HG03139 (cell line): ENCODE results near the gene PLEK2.
"Not testable (repeated sequence)": the region's sequence is repeated elsewhere in the genome, so short reads cannot be mapped to it uniquely, and the experiment has no call there.

ENCODE experiments used
- ATAC-seq: cut with Tn5 transposase; IDR thresholded peaks from one replicate; pipeline ENCODE4 v1.9.1; 2021; ENCODE audit not compliant: unreplicated experiment

The PLEK2 gene

DNA sequence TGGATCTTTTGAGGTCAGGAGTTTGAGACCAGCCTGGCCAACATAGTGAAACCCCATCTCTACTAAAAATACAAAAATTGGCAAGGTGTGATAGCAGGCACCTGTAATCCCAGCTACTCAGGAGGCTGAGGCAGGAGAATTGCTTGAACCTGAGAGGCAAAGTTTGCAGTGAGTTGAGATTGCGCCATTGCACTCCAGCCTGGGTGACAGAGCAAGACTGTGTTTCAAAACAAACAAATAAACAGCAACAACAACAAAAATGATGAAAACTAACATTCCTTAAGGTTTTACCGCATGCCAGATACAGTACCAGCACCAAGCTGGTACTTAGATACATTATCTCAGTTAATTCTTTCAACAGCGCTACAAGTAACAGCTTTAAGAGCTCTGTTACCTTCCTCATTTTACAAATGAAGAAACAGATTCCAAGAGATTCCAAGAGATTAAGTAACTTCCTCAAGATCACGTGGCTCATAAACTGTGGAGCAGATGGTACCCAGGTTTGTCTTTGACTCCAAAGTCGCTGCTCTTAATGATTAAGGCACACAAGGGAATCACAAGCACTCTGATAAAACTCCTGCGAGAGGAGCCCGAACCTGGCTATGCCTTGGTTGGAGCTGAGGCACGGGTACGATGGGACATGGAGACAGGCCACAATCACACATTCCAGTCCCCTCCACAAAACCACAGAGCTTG is 17.7 kb upstream of the PLEK2 start:
- no peak for ATAC-seq

DNA sequence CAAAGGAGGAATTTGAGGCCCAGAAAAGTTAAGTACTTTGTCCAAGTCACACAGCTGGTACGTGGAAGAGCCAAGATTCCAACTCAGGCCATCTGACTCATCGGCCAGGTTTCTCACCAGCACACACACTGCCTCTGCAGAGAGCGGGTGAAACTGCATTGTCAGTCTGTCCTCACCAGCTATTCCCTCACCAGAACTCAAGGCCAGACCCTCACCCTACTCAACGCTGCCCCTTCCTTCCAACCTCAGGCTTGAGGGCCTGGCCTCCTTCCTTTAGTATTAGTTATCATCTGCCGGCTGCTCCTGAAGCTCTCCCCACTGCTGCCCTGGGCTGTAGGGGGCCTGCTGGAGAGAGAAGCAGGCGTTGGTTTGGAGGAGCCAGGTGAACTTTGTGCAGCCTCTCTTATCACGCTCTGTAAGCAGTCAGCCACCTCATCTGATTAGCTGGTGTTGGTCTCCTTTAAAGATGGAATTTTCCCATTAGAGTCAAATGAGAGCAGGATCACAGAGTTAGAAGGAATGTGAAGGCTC is 16.6 kb upstream of the PLEK2 start:
- ATAC-seq, result no peak

DNA sequence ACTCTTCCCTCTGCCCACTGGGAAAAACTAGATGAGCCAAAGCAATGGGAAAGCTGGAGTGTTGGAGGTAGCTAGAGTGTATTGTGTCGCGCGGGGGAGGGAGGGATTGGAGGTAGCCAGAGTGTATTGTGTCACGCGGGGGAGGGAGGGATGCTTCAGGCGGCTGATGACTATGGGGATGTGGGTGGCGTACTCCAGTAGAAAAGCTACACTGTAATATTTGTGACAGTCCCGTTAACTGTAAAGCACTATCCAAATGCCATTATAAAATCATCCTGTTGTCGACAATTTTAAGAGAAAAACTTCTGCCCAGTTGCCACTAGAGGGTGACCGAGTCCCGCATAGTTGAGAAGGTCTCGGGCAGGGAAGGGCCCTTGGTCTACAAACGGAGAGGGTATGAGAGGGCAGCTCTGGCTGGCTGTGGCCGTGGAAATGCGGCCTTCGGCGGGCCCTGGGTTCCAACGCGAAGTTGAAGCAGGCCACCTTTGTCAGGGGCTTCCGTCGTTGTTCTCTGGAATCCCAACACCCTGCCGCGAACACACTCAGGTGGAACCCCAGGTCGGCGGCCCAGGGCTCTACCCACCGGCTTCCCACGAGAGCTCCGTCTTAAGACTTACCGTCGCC is 15.1 kb upstream of the PLEK2 start:
- no peak for ATAC-seq

DNA sequence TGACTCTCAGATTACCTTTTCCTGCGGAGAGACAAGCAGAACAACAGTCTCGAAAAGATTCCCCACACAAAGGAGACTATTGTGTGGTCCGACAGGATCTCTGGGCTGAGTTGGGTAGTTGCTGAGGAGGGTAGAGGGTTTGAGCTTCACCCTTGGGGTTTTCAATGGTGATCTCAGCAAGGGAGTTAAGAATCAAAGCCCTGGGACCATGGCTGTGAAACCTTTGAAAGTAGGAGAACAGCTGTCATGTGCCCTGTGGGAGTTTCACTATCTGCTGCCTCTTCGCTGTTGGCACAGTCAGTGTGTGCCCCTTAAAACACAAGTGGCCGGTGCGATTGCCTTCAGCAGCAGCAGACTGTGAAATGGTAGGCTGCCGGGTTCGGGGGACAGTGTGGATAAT is 14.2 kb upstream of the PLEK2 start:
- no peak for ATAC-seq

DNA sequence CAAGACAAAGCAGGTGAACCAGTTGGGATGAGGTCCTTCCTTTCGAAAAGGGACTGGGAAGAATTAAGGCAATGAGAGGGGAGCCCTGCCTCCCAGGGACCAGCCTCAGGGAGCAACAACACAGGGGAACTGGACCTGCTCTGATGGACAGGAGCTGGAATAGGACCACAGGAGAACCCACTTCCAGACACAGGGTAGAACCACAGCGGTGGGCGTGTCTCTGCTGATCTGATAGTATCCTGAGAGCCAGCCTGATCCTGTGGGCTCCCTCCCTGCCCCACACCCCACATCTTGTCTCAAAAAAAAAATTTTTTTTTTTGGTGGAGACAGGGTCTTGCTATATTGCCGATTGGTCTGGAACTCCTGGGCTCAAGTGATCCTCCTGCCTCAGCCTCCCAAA is 13.6 kb upstream of the PLEK2 start:
- ATAC-seq, result no peak

DNA sequence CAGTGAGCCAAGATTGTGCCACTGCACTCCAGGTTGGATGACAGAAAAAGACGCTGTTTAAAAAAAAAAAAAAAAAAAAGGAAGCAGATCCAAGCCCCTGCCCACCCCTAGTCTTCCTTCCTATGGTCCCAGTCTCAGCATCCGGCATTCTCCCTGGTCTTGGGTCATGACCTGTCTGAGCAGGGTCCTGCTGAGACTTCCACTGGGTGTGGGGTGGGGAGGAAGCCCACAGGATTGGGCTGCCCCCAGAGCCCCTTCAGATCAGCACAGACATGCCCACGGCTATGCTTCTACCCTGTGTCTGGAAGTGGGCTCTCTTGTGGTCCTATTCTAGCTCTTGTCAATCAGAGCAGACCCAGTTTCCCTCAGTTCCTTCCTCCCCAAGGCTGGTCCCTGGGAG is 12.6 kb upstream of the PLEK2 start:
- no peak for ATAC-seq

DNA sequence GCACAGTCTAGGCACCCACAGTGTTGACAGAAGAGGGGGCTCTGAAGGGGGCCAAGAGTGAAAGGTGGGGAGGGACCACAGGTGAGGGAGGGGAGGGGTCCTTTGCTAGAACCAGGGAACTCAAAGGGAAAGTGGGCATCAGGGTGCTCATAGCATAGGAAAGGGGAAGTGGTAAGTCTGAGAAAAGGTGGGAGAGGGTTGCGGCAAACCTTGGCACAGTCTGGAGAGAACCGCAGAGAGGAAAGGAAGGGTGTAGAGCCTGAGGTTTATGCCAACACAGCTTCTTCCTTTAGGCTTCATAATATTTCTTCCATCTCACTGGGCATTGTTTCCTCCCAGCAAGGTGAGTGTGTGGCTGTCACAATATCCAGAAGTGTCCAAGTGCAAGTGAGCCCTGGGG is 11.5 kb upstream of the PLEK2 start:
- no peak for ATAC-seq

DNA sequence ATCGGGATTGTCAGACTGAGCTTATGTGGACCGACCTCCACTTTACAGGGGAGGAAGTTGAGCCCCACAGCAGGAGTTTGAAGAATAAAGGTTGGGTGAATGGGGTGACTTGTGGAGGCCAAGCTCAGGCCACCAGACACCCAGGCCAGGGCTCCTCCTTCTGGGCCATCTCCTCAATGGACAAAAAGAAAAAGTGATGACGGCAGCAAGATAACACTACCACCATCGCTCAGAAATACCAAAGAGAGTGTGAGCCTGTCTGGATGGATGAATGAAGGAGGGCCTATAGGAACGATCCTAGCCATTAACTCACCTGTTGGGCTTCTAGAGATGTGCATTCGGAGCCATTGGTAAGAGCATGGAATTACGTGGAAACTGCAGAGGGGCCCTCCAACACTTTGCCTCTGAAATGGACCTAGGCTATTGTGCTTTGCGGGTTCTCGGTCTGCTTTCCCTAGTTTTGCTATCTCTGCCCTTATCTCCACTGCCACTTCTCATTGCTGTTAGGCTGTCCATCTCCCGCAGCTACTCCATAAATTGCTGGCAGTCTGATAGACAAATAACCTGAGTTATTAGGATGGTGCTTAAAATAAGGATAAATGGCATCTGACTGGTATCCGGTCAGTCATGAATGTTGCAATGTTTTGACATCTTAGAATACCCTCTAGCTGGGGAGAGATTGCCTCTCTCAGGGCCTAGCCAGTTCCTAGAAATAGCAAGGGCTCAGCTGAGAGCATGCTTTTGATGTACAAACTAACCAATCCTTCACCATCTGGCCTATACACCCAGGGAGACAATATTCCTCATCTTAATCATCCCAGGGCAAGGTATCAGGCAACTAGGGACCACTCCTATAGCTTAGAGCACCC is 9.6 kb upstream of the PLEK2 start:
- ATAC-seq, result no peak

DNA sequence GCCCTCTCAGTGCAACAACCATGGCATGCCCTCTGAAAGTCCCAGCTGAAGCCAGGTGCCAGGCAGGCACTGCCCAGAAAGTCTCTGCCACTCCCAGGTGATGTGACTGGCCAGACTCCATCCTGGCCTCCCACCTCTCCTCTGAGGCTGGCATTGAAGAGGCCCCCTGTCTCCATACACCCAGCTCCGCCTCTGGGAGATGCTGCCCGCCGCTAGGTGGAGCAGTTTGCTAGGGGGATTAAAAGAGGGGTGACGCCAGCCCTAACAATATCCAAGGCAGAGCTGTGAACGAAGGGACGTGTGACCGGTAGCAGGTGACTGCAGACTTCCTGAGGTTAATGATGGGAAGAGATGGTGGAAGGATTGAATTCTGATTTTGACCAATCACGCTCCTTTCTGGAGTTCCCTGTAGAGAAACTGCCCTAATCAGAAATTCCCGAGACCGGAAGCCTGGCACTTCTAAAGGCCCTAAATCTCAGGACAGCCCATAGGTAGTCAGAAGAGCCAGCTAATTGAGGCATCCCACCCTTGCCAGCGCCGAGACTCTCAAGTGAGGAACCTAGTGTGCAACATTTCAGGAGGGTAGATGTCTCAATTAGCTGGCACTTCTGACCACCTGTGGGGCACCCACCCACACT is 8.3 kb upstream of the PLEK2 start:
- no peak for ATAC-seq

DNA sequence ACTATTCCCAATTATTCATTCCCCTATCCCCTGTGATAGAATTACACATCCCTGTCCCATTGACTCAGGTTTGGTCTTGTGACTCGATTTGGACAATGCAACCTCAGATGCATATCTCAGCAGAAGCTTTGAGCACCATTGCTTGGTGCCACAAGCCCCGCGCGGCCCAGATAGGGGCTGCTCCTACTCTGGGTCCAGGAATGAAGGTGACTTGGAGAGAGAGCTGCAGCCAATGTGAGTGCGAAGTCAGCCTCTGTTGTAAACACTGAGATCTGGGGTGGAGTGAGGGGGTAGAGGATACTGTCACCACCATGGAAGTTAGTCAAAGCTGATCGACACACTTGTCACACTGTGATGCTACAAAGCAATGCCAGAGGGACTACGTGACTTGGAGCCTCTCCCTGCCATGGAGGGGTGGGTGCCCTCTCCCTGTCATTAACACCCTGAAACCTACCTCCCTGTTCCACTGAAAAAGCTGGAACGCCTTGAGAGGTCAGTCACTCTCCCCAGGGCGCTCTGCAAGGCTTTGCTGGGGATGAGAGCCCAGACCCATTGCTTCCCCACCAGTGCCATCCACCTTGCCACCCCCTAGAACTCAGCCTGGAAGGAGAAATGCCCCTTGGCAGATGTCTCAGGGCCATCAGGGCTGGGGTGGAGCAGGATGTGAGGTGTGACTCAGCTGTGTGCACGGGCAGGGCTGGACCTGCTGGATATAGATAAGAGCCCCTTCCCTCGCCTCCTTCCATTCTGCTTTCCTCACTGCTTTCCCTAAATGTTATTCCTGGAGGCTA is 6.6 kb upstream of the PLEK2 start:
- no peak for ATAC-seq

DNA sequence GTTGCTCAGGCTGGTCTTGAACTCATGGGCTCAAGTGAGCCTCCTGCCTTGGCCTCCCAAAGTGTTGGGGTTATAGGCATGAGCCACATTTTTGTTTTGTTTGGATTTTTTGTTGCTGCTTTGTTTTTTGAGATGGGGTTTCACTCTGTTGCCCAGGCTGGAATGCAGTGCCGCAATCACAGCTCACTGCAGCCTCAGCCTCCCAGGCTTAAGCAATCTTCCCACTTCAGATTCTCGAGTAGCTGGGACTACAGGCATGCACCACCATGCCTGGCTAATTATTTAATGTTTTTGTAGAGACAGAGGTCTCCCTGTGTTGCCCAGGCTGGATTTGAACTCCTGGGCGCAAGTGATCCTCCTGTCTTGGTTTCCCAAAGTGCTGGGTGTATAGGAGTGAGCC is 5.7 kb upstream of the PLEK2 start:
- no peak for ATAC-seq

DNA sequence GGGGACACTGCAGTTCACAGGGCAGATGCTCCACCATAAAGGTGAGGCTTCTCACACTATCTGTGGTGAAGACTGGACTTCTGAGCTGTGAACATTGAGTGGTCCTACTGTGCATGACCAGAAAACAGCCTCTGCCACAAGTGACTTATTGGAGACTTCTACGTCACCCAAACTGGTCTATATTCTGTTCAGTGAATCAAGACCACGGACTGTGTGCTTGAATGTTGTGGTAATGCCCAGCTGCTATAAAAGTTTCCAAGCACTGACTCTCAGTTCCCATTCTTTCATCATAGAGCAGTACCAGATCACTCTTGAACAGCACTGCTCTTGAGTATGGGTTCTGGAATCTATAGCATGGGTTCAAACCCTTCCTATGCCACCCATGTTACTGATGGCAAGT is 4.8 kb upstream of the PLEK2 start:
- ATAC-seq, result no peak

DNA sequence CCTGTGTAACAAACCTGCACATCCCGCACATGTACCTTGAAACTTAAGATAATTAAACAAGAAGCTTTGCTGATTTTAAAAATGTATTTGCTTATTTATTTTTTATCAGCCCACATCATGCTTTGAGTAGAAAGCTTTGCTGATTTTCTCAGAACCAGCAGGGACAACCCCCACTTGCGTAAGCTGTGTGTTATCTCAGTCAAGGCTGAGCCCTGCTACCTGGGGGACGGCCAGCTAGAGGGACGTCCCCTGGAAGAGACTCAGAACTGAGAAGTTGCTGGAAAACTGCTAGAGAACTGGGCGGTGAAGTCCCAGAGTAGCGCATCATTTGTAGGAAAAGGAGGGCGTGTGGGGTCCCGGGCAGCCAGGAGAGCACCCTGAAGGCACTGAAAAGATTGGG is 4.1 kb upstream of the PLEK2 start:
- no peak for ATAC-seq

DNA sequence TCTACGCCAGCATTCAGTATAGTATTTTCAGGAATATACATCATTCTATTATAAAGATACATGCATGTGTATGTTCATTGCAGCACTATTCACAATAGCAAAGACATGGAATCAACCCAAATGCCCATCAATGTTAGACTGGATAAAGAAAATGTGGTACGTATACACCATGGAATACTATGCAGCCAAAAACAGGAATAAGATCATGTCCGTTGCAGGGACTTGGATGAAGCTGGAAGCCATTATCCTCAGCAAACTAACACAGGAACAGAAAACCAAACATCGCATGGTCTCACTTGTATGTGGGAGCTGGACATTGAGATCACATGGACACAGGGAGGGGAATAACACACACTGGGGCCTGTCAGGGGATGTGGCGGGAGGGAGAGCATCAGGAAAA is 3.6 kb upstream of the PLEK2 start:
- not testable (repeated sequence) for ATAC-seq

DNA sequence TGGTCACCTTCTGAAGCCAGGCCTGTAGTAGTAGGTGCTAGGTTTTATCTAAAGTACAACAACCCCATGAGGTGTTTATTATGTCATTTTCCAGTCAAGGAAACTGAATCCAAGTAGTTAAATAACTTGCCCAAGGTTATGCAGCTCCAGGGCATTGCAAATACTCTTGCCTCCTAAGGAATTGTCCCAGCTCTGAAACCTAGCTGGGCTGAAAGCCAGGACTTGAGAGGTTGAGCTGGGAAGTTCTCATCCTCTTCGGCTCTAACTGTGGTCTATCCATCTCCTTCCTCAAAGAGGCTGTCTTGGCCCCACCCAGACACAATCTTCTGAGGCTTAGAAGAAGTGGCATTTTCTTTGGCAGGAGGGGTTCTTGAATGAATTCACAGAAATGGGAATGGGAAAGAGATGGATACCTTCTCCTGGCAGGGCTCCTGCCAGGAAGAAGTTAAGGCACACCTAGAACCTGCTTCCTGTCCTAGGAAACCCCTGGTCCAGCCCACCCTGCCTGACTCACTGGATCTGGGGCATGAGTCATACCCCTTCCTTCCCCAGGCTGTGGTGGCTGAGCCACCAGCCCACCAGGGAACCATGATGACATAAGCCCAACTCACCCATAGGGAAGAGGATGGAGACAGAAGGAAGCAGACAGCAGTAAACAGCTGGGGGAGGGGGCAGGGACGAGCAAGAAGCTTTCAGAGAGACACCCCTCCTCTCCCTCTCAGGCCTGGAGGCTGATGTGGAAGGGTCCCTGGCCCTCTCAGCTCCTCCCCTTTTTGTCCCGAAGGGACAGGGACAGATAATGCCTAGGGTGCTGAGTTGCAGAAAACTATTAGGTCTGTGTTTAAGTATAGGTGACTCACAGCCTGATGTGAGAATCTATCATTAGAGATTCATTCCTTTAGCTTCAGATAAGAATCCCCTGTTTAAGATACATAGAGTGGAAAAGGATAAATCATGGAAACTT is 2.1 kb upstream of the PLEK2 start:
- no peak for ATAC-seq

DNA sequence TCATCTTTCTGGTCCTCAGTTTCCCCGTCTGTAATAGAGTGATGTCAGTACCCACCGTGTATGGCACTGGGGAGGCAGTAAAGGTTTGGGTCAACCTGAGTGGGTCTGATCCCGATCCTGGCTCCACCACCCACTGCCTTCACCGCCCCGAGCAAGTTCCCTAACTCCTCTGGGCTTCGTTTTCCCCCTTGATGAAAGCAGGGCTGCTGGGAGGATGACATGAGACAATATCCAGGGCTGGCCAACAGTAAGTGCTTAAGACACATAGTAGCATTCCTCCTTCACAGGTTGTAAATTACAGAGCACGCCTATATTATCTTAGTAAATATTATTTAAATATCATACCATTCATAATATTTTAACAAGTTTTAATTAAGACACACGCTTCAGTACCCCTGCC is 595 bp downstream of the PLEK2 start:
- ATAC-seq, result no peak

DNA sequence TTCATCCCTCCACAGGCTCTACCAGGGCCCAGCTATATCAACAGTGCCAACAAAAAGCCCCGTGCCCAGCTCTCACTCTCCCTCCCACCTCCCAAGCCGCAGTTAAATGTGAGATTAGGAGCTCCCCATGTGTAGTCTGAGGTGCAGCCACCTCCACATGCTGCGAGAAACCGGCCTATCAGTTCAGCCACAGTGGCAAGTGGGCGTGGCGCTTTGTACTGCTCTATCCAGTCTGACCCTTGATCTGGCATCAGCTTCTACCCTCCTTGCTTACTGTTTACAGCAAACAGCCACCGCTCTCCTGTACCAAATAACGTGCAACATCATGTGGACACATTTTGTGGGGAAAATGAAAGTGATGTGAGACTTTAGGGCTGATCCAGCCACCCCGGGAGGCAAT is 1.7 kb downstream of the PLEK2 start:
- no peak for ATAC-seq

DNA sequence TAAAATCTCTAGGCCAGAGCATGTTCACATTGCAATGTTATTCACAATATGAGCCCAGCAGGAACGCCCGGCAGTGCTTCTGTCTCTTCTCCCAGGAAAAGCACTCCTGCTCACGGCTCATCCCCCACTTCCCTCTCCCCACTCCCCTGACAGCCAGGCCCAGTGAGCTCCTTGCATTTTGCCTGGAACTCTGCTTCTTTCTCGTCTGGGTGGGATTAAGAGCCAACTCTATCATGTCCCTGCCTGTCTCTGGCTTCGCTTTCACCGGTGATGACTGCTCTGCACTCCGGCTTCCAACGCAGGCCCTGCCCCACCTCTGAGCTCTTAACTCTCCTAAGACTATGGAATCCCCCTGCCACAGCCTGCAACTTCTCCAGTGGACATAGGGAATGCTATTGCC is 2.5 kb downstream of the PLEK2 start:
- no peak for ATAC-seq

DNA sequence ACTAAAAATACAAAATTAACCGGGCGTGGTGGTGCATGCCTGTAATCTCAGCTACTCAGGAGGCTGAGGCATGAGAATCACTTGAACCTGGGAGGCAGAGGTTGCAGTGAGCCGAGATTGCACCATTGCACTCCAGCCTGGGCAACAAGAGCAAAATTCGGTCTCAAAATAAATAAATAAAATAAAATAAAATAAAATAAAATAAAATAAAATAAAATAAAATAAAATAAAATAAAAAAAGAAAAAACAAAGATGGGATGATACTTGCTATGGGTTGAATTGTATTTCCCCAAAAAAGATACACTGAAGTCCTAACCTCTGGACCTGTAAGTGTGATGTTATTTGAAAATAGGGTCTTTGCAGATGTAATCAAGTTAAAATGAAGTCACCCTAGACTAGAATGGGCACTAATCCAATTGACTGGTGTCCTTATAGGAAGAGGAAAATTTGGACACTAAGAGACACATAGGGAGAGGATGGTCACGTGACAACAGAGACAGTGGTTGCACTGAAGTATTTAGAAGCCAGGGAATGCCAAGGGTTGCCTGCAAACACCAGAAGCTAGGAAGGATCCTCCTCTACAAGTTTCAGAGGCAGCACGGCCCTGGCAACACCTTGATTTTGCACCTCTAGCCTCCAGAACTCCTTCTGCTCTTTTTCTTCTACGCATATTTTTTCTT is 3.7 kb downstream of the PLEK2 start:
- ATAC-seq, result not testable (repeated sequence)
